Measurements from ENCODE around the gene BRMS1L.

DNA sequence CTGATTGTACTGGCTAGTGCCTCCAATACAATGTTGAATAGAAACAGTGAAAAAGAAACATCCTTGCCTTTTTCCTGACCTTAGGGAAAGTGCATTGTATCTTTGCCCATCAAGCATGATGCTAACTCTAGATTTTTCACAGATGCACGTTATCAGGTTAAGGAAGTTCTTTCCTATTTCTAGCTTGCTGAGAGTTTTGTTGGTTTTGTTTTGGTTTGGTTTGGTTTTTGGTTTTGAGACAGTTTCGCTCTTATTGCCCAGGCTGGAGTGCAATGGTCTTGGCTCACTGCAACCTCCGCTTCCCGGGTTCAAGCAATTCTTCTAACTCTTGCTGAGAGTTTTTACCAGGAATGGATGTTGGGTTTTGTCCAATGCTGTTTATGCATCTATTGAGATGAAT, 89.0 kb downstream of the BRMS1L start:
- no peak for TF ChIP-seq EZH2 (IDR thresholded peaks at IDR 0.05; ENCODE audit: low read length, unreplicated experiment)
- TF ChIP-seq, protein P1, sequence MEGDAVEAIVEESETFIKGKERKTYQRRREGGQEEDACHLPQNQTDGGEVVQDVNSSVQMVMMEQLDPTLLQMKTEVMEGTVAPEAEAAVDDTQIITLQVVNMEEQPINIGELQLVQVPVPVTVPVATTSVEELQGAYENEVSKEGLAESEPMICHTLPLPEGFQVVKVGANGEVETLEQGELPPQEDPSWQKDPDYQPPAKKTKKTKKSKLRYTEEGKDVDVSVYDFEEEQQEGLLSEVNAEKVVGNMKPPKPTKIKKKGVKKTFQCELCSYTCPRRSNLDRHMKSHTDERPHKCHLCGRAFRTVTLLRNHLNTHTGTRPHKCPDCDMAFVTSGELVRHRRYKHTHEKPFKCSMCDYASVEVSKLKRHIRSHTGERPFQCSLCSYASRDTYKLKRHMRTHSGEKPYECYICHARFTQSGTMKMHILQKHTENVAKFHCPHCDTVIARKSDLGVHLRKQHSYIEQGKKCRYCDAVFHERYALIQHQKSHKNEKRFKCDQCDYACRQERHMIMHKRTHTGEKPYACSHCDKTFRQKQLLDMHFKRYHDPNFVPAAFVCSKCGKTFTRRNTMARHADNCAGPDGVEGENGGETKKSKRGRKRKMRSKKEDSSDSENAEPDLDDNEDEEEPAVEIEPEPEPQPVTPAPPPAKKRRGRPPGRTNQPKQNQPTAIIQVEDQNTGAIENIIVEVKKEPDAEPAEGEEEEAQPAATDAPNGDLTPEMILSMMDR (conservative IDR thresholded peaks at IDR 0.05; ENCODE audit: low read depth, low read length), result no peak

All from PC-3 (cell line).